ENCODE results near the gene DISP2.

The DISP2 gene

DNA sequence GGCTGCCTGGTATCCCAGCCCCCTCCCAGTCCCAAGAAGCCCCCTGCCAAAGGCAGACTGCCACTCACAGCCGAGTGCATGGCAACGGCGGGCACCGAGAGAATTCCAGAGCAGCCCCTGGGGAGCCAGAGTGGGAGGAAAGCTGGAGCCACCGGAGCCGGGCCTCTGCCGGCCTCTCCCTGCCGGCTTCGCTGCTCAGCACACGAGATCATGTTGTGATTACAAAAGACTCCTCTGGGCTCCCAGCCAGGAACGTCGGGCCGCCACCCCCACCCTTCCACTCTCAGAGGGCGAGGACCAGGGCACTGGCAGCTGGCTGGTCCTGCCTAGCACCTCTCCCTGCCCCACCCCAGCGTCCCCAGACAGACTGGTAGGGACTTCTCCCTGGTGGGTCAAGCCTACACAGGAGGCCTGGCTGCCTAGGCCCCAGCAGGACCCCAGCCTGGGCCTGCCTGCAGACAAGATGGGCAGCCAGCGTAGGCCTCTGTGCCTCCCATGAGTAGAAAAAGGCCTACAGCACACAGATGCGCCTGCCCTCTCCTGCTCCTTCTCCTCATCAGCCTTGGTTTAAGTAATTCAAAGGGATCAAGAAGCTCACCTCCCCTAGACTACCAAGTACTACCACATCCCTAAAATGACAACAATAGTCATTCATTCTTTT, 17.1 kb upstream of the DISP2 start, which contains the start of gene CCDC9B:
Gene CCDC9B, minus strand, starts transcription at position 200 of the 661 bp plus-strand sequence. Its CDS starts 120 bp downstream, at position 80.
- Histone ChIP-seq H3K36me3 (ENCODE audit: insufficient read depth, low read length) (no peaks in the 10 kb centered on the region), H3K27me3 (ENCODE audit: insufficient read depth, low read length) (peaks cover 6% of the 10 kb centered on the region), H3K9me3 (ENCODE audit: low read length) (no peaks in the 10 kb centered on the region), H3K4me3 (ENCODE audit: low read length) (no peak within 1 kb of the TSS), H2AFZ (ENCODE audit: low read depth, low read length) (no peak within 1 kb of the TSS), H3K4me1 (ENCODE audit: insufficient read depth, low read length) (peaks cover 14% of the 10 kb centered on the region)

DNA sequence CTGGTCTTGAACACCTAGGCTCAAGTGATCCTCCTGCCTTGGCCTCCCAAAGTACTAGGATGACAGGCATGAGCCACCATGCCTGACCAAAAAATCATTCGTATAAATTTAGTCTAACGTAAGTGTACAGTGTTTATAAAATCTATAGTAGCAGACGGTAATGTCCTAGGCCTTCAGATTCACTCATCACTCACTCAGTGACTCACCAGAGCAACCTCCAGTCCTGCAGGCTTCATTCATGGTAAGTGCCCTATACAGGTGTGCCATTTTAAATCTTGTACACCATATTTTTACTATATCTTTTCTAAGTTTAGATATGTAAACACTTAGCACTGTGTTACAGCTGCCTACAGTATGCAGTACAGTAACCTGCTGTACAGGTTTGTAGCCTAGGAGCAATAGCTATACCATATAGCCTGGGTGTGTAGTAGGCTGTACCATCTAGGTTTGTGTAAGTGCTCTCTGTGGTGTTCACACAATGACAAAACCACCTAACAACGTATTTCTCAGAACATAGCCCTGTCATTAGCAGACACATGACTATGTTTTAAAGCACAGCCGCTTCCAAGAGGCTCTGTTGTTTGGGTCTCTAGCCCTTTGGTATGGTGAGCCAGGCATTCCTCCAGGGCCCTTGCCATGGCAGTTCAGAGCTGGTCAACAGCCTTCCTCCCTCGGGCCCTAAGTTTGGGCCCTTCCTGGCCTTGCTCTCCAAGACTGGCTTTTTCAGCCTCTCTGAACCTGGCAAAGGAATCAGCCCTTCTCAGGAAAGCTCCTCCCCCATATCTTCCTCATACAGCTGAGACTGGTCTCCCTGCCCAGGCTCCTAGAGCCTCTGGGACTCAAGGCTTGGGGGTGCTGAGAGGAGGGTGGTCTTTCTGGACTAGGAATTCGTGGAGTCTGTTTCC, 15.4 kb upstream of the DISP2 start:
- no peak overlapping the region for H2AFZ ChIP-seq (ENCODE audit: low read depth, low read length)
- H3K9me3 ChIP-seq (ENCODE audit: low read length) = no peaks in the 10 kb centered on the region
- H3K4me3 ChIP-seq (ENCODE audit: low read length) = no peak overlapping the region
- H3K36me3 ChIP-seq (ENCODE audit: insufficient read depth, low read length) = no peaks in the 10 kb centered on the region
- H3K4me1 ChIP-seq (ENCODE audit: insufficient read depth, low read length) = peaks cover 13% of the 10 kb centered on the region
- H3K27me3 ChIP-seq (ENCODE audit: insufficient read depth, low read length) = peaks cover 16% of the 10 kb centered on the region

- no peak overlapping the region for H3K4me3 ChIP-seq (ENCODE audit: low read length)
- H2AFZ ChIP-seq (ENCODE audit: low read depth, low read length) = no peak overlapping the region
- H3K4me1 ChIP-seq (ENCODE audit: insufficient read depth, low read length) = peaks cover 12% of the 10 kb centered on the region
- no peaks in the 10 kb centered on the region for H3K9me3 ChIP-seq (ENCODE audit: low read length)
- H3K27me3 ChIP-seq (ENCODE audit: insufficient read depth, low read length) = peaks cover 19% of the 10 kb centered on the region
- H3K36me3 ChIP-seq (ENCODE audit: insufficient read depth, low read length) = no peaks in the 10 kb centered on the region
Measured at GRCh38 chr15:40343512-40343911, 14.5 kb upstream of the DISP2 start.

GRCh38 chr15:40344217-40344616, 13.8 kb upstream of the DISP2 start:
- no peaks in the 10 kb centered on the region for H3K36me3 ChIP-seq (ENCODE audit: insufficient read depth, low read length)
- peaks cover 24% of the 10 kb centered on the region for H3K27me3 ChIP-seq (ENCODE audit: insufficient read depth, low read length)
- no peaks in the 10 kb centered on the region for H3K9me3 ChIP-seq (ENCODE audit: low read length)
- H3K4me3 ChIP-seq (ENCODE audit: low read length) = no peak overlapping the region
- no peak overlapping the region for H2AFZ ChIP-seq (ENCODE audit: low read depth, low read length)
- peaks cover 12% of the 10 kb centered on the region for H3K4me1 ChIP-seq (ENCODE audit: insufficient read depth, low read length)

- no peaks in the 10 kb centered on the region for H3K36me3 ChIP-seq (ENCODE audit: insufficient read depth, low read length)
- no peak overlapping the region for H3K4me3 ChIP-seq (ENCODE audit: low read length)
- peaks cover 25% of the 10 kb centered on the region for H3K27me3 ChIP-seq (ENCODE audit: insufficient read depth, low read length)
- H3K4me1 ChIP-seq (ENCODE audit: insufficient read depth, low read length) = peaks cover 12% of the 10 kb centered on the region
- no peaks in the 10 kb centered on the region for H3K9me3 ChIP-seq (ENCODE audit: low read length)
- no peak overlapping the region for H2AFZ ChIP-seq (ENCODE audit: low read depth, low read length)
Measured at GRCh38 chr15:40344631-40345120, 13.3 kb upstream of the DISP2 start.

GRCh38 chr15:40345225-40345866, 12.7 kb upstream of the DISP2 start:
- Histone ChIP-seq H3K9me3 (ENCODE audit: low read length) (no peaks in the 10 kb centered on the region), H3K4me3 (ENCODE audit: low read length) (no peak overlapping the region), H3K27me3 (ENCODE audit: insufficient read depth, low read length) (peaks cover 30% of the 10 kb centered on the region), H3K36me3 (ENCODE audit: insufficient read depth, low read length) (no peaks in the 10 kb centered on the region), H2AFZ (ENCODE audit: low read depth, low read length) (no peak overlapping the region), H3K4me1 (ENCODE audit: insufficient read depth, low read length) (peaks cover 10% of the 10 kb centered on the region)

GRCh38 chr15:40345867-40346578, 12.0 kb upstream of the DISP2 start:
- H3K4me1 ChIP-seq (ENCODE audit: insufficient read depth, low read length) = peaks cover 3% of the 10 kb centered on the region
- peaks cover 36% of the 10 kb centered on the region for H3K27me3 ChIP-seq (ENCODE audit: insufficient read depth, low read length)
- H2AFZ ChIP-seq (ENCODE audit: low read depth, low read length) = no peak overlapping the region
- no peaks in the 10 kb centered on the region for H3K9me3 ChIP-seq (ENCODE audit: low read length)
- H3K4me3 ChIP-seq (ENCODE audit: low read length) = no peak overlapping the region
- H3K36me3 ChIP-seq (ENCODE audit: insufficient read depth, low read length) = no peaks in the 10 kb centered on the region

DNA sequence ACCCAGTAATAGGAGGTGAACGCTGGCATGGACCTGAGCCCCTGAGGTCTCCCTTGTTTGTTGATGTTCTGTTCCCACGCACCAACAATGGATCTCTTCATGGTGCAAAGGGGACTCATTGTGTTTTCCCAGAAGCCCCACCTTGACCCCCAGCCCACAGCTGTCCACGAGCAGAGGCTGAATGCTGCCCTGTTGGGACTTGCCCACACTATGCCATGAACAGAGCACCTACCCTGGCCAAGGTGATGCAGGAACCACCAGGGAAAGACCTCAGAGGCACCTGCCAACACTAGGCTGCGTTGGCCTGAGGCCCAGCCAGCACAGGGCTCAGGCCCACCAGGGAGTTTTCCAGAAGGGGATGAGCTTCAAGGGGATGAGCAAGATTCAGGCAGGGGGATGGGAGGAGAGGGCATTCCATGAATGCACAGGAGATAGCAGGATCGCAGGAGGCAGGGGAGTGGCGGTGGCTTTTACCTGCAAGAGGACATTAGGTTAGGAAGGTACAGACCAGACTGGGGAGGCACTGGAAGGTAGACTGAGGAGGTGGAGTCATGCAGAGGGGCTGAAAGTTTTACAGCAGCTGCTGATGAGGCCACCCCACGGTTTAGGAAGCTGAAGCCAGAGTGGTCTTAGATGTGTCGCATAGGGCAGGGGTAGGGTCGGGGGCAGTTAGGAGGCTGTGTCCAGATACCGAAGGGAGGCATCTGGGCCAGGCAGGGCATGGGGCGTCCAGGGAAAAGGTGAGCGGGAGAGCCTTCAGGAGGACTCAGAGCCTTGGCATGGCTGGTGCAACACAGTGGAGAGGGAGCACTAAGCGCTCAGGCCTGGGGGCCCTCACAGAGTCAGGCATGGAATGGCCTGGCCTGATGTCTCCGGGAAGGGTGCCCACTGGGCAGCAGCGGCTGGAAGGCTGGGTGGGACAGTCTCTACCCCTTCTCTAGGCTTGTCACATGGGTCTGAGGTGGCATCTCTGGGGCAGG, 11.2 kb upstream of the DISP2 start:
- no peaks in the 10 kb centered on the region for H3K36me3 ChIP-seq (ENCODE audit: insufficient read depth, low read length)
- no peak overlapping the region for H3K4me3 ChIP-seq (ENCODE audit: low read length)
- H3K27me3 ChIP-seq (ENCODE audit: insufficient read depth, low read length) = peaks cover 41% of the 10 kb centered on the region
- no peaks in the 10 kb centered on the region for H3K9me3 ChIP-seq (ENCODE audit: low read length)
- H3K4me1 ChIP-seq (ENCODE audit: insufficient read depth, low read length) = peaks cover 2% of the 10 kb centered on the region
- H2AFZ ChIP-seq (ENCODE audit: low read depth, low read length) = no peak overlapping the region

DNA sequence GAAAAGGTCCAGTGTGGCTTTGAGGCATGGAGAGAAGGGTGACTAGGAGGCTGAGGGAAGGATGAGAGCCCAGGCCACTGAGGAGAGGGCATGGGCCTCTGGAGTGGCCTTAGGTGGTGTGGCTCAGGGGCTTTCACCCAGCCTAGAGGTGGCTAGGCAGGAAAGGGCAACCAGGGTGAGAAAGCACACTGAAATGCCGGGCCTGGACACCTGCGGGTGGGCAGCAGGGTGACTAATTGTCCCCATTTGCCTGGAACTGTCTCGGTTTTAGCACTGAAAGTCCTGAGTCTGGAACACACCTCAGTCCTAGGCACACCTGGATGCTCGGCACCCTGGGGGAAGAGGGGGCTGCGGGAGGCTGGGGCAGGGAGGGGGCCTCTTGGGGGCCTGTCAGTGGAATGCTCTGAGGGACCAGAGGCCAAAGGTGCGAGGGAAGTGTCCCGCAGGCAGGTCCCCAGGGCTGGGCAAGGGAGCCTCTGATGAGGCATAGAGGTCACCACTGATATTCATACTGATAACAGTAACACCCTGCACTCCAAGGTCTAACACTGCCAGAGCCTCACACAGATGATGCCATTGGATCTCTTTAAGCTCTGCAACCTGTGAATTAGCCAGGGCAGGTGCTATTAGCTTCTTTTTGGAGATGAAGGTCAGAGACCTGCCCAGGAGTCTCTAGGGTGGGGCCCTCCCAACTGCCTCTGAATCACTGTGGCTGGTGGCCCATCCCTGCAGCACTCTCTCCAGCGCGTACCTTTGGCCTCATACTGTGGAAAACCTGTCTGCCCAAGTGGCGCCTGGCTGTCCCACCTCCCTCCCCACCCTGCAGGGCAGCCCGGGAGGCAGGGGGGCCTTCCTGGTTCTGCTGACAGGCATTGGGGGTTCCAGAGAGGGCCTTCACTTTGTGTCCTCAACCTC, 10.2 kb upstream of the DISP2 start:
- H2AFZ ChIP-seq (ENCODE audit: low read depth, low read length) = no peak overlapping the region
- H3K4me1 ChIP-seq (ENCODE audit: insufficient read depth, low read length) = peaks cover 2% of the 10 kb centered on the region
- peaks cover 48% of the 10 kb centered on the region for H3K27me3 ChIP-seq (ENCODE audit: insufficient read depth, low read length)
- H3K36me3 ChIP-seq (ENCODE audit: insufficient read depth, low read length) = no peaks in the 10 kb centered on the region
- no peaks in the 10 kb centered on the region for H3K9me3 ChIP-seq (ENCODE audit: low read length)
- H3K4me3 ChIP-seq (ENCODE audit: low read length) = no peak overlapping the region

DNA sequence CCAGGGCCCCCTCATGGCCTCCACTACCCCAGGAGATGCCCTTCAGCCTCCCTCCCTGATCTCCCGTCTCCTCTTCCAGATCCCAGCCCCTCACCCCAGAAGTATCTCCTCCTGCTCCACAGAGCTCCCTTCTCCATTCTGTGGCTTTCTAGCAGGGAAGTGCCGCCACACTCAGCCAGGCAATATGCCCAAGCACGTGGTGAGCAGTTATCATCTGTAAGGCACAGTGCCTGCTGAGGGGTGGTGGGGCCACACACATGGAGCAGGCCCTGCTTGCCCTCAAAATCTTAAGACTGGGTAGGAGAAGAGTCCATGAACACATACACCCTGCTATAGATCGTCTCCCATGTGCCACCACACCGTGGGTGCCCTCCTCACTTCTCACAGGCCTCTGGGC, 9.5 kb upstream of the DISP2 start:
- Histone ChIP-seq H3K4me1 (ENCODE audit: insufficient read depth, low read length) (peaks cover 1% of the 10 kb centered on the region), H3K36me3 (ENCODE audit: insufficient read depth, low read length) (no peaks in the 10 kb centered on the region), H3K4me3 (ENCODE audit: low read length) (no peak overlapping the region), H2AFZ (ENCODE audit: low read depth, low read length) (no peak overlapping the region), H3K27me3 (ENCODE audit: insufficient read depth, low read length) (peaks cover 54% of the 10 kb centered on the region), H3K9me3 (ENCODE audit: low read length) (no peaks in the 10 kb centered on the region)

DNA sequence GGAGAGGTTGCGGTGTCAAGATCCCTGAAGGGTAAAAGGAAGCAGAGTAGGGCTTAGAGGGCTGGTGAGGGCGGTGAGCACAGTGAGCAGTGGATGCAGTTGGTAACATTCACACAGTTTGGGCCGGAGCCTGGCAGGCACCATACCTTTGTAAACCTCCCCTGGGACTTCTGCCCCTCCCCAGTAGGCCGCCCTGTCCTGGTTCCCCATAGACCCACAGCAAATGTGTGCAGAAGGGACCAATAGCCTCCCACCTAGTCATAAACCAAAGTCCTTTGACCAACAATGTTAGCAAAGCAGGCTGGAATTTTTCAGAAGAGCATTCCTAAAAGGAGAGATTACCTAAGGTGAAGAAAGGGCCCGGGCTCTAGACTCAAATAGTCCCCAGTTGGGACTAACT, 8.9 kb upstream of the DISP2 start:
- Histone ChIP-seq H3K9me3 (ENCODE audit: low read length) (no peaks in the 10 kb centered on the region), H3K4me1 (ENCODE audit: insufficient read depth, low read length) (no peaks in the 10 kb centered on the region), H3K4me3 (ENCODE audit: low read length) (no peak overlapping the region), H3K36me3 (ENCODE audit: insufficient read depth, low read length) (no peaks in the 10 kb centered on the region), H3K27me3 (ENCODE audit: insufficient read depth, low read length) (peaks cover 58% of the 10 kb centered on the region), H2AFZ (ENCODE audit: low read depth, low read length) (no peak overlapping the region)

Measured in neuron (in vitro differentiated cells).